Epithelial cell of esophagus (primary cell): ENCODE measurements around the gene TMEM26.

Experiments used
- DNase-seq: peaks from one replicate; pipeline ENCODE4 v3.0.0; 2010; ENCODE audit warnings: low read depth
- H3K4me3 ChIP-seq: 2 replicates; pipeline ENCODE4 v1.5.1; 2011; ENCODE audit warnings: mild to moderate bottlenecking, low read length, control low read depth
- TF ChIP-seq, protein P1 (sequence below): IDR thresholded peaks from 2 replicates; pipeline ENCODE4 v1.5.1; 2011; ENCODE audit warnings: low read depth, mild to moderate bottlenecking, low read length, control low read depth, inconsistent platforms; ENCODE audit not compliant: insufficient read depth; ENCODE audit errors: missing control alignments

The TMEM26 gene

DNA sequence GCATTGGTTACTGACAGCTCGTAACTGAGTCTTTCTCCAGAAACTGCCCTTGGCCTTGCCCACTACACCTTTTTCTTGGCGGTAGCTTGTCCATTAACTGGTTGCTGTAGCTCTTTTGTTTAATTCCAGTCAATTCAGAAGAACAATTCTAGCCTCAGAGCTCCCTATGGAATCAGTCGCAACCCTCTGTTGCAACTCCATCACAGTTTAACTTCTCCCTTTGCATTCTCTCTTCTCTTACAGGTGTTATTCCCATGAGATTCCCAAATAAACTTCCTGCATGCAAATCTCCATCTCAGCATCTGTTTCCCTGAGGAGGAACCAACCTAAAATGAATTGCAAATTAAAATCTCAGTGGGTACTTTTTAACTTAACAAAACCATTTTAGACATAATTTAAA lies 28.4 kb upstream of the TMEM26 start:
- TF ChIP-seq, protein P1, sequence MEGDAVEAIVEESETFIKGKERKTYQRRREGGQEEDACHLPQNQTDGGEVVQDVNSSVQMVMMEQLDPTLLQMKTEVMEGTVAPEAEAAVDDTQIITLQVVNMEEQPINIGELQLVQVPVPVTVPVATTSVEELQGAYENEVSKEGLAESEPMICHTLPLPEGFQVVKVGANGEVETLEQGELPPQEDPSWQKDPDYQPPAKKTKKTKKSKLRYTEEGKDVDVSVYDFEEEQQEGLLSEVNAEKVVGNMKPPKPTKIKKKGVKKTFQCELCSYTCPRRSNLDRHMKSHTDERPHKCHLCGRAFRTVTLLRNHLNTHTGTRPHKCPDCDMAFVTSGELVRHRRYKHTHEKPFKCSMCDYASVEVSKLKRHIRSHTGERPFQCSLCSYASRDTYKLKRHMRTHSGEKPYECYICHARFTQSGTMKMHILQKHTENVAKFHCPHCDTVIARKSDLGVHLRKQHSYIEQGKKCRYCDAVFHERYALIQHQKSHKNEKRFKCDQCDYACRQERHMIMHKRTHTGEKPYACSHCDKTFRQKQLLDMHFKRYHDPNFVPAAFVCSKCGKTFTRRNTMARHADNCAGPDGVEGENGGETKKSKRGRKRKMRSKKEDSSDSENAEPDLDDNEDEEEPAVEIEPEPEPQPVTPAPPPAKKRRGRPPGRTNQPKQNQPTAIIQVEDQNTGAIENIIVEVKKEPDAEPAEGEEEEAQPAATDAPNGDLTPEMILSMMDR, result no peak
- no peak for DNase-seq
- no peak overlapping the region for H3K4me3 ChIP-seq

DNA sequence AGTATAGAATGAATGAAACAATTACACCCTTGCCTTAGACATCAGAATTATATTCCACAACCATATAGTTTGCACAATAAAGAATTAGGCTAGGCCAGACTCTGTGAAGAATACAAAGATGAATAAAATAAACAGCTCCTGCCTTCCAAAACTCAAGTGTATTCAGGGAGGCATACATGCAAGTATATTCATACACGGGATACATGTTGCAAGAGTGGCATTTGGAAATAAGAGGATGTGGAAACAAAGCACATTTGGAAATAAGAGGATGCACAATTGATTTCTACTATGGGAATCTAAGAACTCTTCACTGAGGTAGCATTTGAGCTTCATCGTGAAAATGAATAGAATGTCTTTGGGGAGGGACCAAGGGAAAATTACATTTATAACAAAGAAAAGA lies 27.0 kb upstream of the TMEM26 start:
- no peak overlapping the region for H3K4me3 ChIP-seq
- TF ChIP-seq, protein P1, result no peak
- DNase-seq, result no peak

DNA sequence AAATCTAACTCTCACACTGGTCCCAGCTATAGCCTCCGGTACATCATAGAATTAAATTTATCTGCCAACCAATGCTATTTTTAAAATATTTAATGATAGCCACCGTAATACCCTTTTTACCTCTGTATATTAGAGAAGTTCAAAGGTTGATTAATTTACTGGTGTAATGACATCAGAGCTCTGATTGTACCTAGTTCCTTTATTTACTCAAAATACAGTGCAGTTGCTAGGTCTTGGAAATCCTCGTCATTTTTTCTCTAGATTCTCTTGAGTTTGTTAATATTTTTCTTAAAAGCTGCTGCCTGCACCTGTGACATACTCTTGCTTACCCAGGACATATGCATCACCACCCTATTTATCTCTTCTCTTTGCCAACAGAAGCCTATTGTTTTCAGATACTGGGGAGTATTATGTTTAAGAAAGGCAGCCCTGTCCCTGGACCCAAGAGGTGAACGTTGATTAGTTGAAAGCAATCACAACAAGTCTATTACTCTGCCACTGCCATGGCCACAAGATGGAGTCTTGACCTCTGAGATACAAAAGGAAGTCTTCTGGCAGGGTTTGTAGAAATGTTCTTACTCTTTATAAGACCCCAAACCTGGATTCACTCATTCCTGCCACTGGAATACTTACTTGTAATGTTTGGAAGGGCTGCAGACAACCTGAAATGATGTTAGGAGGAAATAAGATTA lies 25.6 kb upstream of the TMEM26 start:
- DNase-seq, result peak; percentile 10
- TF ChIP-seq, protein P1, result no peak
- no peak overlapping the region for H3K4me3 ChIP-seq

DNA sequence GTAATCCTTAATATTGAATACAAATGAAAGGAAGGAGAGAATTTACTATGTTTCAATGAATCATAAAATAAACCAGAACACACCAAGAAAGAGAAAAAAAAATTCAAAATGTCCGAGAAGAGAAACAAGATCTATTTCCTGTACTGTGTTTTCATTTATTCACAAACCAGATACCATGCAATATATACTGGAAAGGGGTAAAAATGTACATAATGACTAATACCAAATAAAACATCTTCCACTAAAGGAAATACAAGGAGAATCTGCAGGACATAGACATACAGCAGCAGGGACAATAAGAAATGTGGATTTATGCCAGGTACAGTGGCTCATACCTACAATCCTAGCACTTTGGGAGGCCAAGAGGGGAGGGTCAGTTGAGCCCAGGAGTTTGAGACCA lies 24.3 kb upstream of the TMEM26 start:
- TF ChIP-seq, protein P1, result no peak
- H3K4me3 ChIP-seq, result no peak overlapping the region
- DNase-seq, result no peak

DNA sequence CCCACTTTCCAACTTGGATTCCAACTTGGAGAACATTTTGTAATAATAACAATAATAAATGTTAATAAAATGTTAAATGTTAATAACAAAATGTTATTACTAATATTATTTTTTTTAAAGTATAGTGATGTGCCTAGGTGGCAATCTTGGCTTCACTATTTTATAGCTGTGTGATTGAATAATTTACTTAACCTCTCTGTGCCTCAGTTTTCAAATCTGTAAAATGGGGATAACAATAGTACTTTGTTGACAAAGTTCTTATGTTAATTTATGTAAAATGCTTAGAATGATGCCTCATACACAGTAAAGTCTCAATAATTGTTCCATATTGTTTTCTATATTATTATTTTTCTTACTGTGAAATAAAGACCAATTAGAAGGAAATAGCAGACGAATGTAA lies 23.3 kb upstream of the TMEM26 start:
- TF ChIP-seq, protein P1, result no peak
- H3K4me3 ChIP-seq, result no peak overlapping the region
- DNase-seq, result no peak

DNA sequence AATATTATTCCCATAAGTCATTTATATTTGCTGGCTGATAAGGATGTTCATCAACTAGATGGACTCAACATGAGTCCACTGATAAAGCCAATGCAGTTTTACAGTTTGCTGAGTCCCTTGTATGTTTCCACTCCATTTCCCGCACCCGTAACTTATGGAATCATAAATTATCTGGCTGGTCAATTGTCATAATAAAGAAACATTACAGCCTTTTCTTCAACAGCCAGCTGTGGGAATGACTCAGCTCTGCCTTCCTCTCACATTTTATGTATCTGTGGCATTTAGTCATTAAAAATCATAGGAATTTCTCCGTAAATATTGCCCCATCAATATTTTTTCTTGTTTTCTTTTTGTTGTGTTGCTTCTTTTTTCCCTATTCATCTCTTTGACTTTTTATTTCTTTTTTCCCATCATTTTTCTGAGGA lies 22.3 kb upstream of the TMEM26 start:
- TF ChIP-seq, protein P1, result no peak
- H3K4me3 ChIP-seq, result no peak overlapping the region
- DNase-seq, result peak; percentile 22

DNA sequence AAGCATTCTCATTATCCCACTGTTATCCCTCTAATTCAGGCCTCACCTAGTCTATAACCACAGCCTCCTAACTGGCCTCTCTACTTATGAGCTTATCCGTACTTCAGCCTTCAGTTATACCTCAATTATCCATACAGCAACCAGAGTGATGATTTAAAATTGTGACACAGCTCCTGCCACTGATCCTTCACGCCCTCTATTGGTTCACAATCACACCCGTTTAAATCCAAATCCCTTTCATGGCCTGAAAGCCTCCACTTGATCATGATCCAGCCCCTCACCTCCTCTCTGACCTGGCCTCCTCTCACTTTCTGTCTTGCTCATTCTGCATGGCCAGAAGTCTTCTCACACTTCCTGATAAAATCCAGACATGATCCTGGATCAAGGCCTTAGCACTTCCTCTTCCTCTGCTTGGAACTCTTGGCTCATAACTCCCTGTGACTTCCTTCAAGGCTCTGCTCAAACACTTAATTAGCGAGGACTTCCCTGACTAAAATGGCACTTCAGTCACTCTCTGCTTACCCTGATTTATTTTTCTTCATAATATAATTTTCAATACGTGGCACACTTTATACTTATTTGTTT lies 19.0 kb upstream of the TMEM26 start:
- H3K4me3 ChIP-seq, result no peak overlapping the region
- TF ChIP-seq, protein P1, result no peak
- no peak for DNase-seq
